HepG2 (cell line): Measurements from ENCODE around the gene TMEM53. TPM values are rescaled to one million over a fixed set of nuclear protein-coding genes. Genes with fewer than 3 reads are reported as not detected.

Experiments
- EP300 ChIP-seq, 3 experiments: sonication (generic) in 1 of 3; formaldehyde crosslinking in 1 of 3; IDR thresholded peaks; 2 replicates each; pipeline versions ENCODE4 v1.5.1 to v1.6.1; 2011 to 2020; ENCODE audit warnings: low read depth in 2 of 3, low read length in 2 of 3, borderline replicate concordance in 1 of 3, improper control_type of control experiment in 1 of 3, mild to moderate bottlenecking in 1 of 3, missing genetic modification reagents in 1 of 3, moderate library complexity in 1 of 3
- HDAC2 ChIP-seq: sonication (generic); formaldehyde crosslinking; IDR thresholded peaks from 2 replicates; pipeline ENCODE4 v1.4.0; 2020; ENCODE audit warnings: missing genetic modification reagents
- HNF4A ChIP-seq: sonication (generic); formaldehyde crosslinking; IDR thresholded peaks from 2 replicates; pipeline ENCODE4 v1.4.0; 2020; ENCODE audit warnings: missing genetic modification reagents
- HNRNPLL ChIP-seq: fragments of 200-400 bp; formaldehyde crosslinking; IDR thresholded peaks from 2 replicates; pipeline ENCODE4 v1.6.1; 2017; ENCODE audit warnings: mild to moderate bottlenecking, low read depth, low read length; ENCODE audit not compliant: poor library complexity, severe bottlenecking
- ISL2 ChIP-seq: sonication (generic); formaldehyde crosslinking; IDR thresholded peaks from 2 replicates; pipeline ENCODE4 v1.5.0; 2020; ENCODE audit warnings: missing genetic modification reagents
- PHF5A ChIP-seq: IDR thresholded peaks from one replicate; pipeline ENCODE4 v1.6.1; 2018; ENCODE audit warnings: low read depth, missing genetic modification reagents; ENCODE audit not compliant: unreplicated experiment
- SOX6 ChIP-seq, 2 experiments: fragments of 450-650 bp in 1 of 2; sonication (generic) in 1 of 2; formaldehyde crosslinking in 1 of 2; IDR thresholded peaks; 2 replicates each; pipeline versions ENCODE4 v1.4.0 to v1.6.1; 2017 to 2020; ENCODE audit warnings: antibody characterized with exemption in 1 of 2, mild to moderate bottlenecking in 1 of 2, missing genetic modification reagents in 1 of 2
- TBL1XR1 ChIP-seq: fragments of 150-350 bp; IDR thresholded peaks from 2 replicates; pipeline ENCODE4 v1.6.1; 2014; ENCODE audit warnings: borderline replicate concordance, low read length; ENCODE audit not compliant: partially characterized antibody
- THAP7 ChIP-seq: sonication (generic); formaldehyde crosslinking; IDR thresholded peaks from 2 replicates; pipeline ENCODE4 v1.8.1; 2023; ENCODE audit warnings: mild to moderate bottlenecking, missing genetic modification reagents
- polyA plus RNA-seq, 8 experiments: library from polyadenylated mRNA; depleted of rRNA in 3 of 8; stranded (reverse) in 7 of 8; unstranded in 1 of 8; fragments of >200 nt; fragmentation: Illumina TruSeq in 4 of 8; extraction: Trizol in 4 of 8; gene quantifications; 2 replicates each; pipeline versions ENCODE4 v1.2.1 to v1.2.3, GENCODE V29; 2011 to 2016; ENCODE audit warnings: low read depth in 4 of 8, missing spikeins in 1 of 8, mixed read lengths in 1 of 8; ENCODE audit not compliant: insufficient read depth in 1 of 8
- total RNA-seq, 5 experiments: library from RNA; depleted of rRNA; stranded (reverse); fragments of >200 nt; fragmentation: Illumina TruSeq; extraction: Trizol; gene quantifications; 2 replicates each; pipeline ENCODE4 v1.2.3, GENCODE V29; 2016; ENCODE audit warnings: low read depth in 1 of 5
- TF ChIP-seq, protein P1 (sequence below): sonication (generic); formaldehyde crosslinking; IDR thresholded peaks from 2 replicates; pipeline ENCODE4 v1.4.0; 2020; ENCODE audit warnings: missing genetic modification reagents
- TF ChIP-seq, protein P2 (sequence below): sonication (generic); formaldehyde crosslinking; IDR thresholded peaks from 2 replicates; pipeline ENCODE4 v1.5.0; 2020; ENCODE audit warnings: mild to moderate bottlenecking, missing genetic modification reagents
- TF ChIP-seq, protein P3 (sequence below): sonication (generic); formaldehyde crosslinking; IDR thresholded peaks from 2 replicates; pipeline ENCODE4 v1.4.0; 2020; ENCODE audit warnings: mild to moderate bottlenecking, missing genetic modification reagents
- TF ChIP-seq, protein P4 (sequence below): sonication (generic); formaldehyde crosslinking; IDR thresholded peaks from 2 replicates; pipeline ENCODE4 v1.4.0; 2020; ENCODE audit warnings: missing genetic modification reagents
- TF ChIP-seq, protein P5 (sequence below): IDR thresholded peaks from 2 replicates; pipeline ENCODE4 v1.6.1; 2012; ENCODE audit warnings: low read length, improper control_type of control experiment

The TMEM53 gene
- total and polyA plus RNA-seq, 2 of the 13 experiments (the other 11 are each of a cell fraction or from before 2014, with no cell fraction given) = 12.6 to 20.2 TPM

- TF ChIP-seq, protein P1, sequence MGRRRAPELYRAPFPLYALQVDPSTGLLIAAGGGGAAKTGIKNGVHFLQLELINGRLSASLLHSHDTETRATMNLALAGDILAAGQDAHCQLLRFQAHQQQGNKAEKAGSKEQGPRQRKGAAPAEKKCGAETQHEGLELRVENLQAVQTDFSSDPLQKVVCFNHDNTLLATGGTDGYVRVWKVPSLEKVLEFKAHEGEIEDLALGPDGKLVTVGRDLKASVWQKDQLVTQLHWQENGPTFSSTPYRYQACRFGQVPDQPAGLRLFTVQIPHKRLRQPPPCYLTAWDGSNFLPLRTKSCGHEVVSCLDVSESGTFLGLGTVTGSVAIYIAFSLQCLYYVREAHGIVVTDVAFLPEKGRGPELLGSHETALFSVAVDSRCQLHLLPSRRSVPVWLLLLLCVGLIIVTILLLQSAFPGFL (CRISPR knock-in tag) = no peak
- TF ChIP-seq EP300 (IDR thresholded peaks at IDR 0.05; ENCODE audit: low read depth in 2 of 2, low read length in 2 of 2) = peak; percentile 13 to 90; a peak in 3 of 4 replicates
- TF ChIP-seq EP300 (CRISPR knock-in tag; IDR thresholded peaks at IDR 0.05; ENCODE audit: borderline replicate concordance) = peak; percentile 85
- peak; percentile 82 for TF ChIP-seq ISL2
- TF ChIP-seq, protein P2, sequence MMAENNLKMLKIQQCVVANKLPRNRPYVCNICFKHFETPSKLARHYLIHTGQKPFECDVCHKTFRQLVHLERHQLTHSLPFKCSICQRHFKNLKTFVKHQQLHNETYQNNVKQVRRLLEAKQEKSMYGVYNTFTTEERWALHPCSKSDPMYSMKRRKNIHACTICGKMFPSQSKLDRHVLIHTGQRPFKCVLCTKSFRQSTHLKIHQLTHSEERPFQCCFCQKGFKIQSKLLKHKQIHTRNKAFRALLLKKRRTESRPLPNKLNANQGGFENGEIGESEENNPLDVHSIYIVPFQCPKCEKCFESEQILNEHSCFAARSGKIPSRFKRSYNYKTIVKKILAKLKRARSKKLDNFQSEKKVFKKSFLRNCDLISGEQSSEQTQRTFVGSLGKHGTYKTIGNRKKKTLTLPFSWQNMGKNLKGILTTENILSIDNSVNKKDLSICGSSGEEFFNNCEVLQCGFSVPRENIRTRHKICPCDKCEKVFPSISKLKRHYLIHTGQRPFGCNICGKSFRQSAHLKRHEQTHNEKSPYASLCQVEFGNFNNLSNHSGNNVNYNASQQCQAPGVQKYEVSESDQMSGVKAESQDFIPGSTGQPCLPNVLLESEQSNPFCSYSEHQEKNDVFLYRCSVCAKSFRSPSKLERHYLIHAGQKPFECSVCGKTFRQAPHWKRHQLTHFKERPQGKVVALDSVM (CRISPR knock-in tag) = 0 out of 2 replicates have a peak, but pooled peaks have one; percentile 39
- TF ChIP-seq SOX6 (IDR thresholded peaks at IDR 0.05) = no peak
- peak; percentile 86 for TF ChIP-seq SOX6 (CRISPR knock-in tag; IDR thresholded peaks at IDR 0.05)
- TF ChIP-seq, protein P3, sequence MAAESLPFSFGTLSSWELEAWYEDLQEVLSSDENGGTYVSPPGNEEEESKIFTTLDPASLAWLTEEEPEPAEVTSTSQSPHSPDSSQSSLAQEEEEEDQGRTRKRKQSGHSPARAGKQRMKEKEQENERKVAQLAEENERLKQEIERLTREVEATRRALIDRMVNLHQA (CRISPR knock-in tag) = no peak
- TF ChIP-seq, protein P4, sequence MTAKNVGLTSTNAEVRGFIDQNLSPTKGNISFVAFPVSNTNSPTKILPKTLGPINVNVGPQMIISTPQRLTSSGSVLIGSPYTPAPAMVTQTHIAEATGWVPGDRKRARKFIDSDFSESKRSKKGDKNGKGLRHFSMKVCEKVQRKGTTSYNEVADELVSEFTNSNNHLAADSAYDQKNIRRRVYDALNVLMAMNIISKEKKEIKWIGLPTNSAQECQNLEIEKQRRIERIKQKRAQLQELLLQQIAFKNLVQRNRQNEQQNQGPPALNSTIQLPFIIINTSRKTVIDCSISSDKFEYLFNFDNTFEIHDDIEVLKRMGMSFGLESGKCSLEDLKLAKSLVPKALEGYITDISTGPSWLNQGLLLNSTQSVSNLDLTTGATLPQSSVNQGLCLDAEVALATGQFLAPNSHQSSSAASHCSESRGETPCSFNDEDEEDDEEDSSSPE (CRISPR knock-in tag) = peak; percentile 56
- TF ChIP-seq HNRNPLL = no peak
- TF ChIP-seq HNF4A (CRISPR knock-in tag) = peak; percentile 86
- peak; percentile 90; the same call in 1 of the 2 replicates for TF ChIP-seq HDAC2
- no peak for TF ChIP-seq THAP7 (CRISPR knock-in tag)
- TF ChIP-seq TBL1XR1 = peak; percentile 32
- TF ChIP-seq, protein P5, sequence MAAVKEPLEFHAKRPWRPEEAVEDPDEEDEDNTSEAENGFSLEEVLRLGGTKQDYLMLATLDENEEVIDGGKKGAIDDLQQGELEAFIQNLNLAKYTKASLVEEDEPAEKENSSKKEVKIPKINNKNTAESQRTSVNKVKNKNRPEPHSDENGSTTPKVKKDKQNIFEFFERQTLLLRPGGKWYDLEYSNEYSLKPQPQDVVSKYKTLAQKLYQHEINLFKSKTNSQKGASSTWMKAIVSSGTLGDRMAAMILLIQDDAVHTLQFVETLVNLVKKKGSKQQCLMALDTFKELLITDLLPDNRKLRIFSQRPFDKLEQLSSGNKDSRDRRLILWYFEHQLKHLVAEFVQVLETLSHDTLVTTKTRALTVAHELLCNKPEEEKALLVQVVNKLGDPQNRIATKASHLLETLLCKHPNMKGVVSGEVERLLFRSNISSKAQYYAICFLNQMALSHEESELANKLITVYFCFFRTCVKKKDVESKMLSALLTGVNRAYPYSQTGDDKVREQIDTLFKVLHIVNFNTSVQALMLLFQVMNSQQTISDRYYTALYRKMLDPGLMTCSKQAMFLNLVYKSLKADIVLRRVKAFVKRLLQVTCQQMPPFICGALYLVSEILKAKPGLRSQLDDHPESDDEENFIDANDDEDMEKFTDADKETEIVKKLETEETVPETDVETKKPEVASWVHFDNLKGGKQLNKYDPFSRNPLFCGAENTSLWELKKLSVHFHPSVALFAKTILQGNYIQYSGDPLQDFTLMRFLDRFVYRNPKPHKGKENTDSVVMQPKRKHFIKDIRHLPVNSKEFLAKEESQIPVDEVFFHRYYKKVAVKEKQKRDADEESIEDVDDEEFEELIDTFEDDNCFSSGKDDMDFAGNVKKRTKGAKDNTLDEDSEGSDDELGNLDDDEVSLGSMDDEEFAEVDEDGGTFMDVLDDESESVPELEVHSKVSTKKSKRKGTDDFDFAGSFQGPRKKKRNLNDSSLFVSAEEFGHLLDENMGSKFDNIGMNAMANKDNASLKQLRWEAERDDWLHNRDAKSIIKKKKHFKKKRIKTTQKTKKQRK = no peak
- TF ChIP-seq PHF5A (CRISPR knock-in tag) = peak; percentile 87
Measured at GRCh38 chr1:44681905-44682882, 7.9 kb upstream of the TMEM53 start (continued).
